Right cardiac atrium (tissue), 5 donors: ENCODE measurements around the gene TMEM79. TPM values are rescaled to one million over a fixed set of nuclear protein-coding genes. Genes with fewer than 3 reads are reported as not detected.
A peak's percentile ranks its signal among the peaks of the same experiment; 100 is the strongest.

ENCODE experiments used
- ATAC-seq, 2 donors: fragments of 200-7000 bp; cut with Tn5 transposase; one replicate each; pipeline versions ENCODE4 v1.8.0 to v1.9.1; 2020; ENCODE audit warnings: moderate library complexity in 2 of 2, mild to moderate bottlenecking in 1 of 2
- DNase-seq, 3 donors: peaks; one replicate each; pipeline ENCODE4 v3.0.0-alpha.2; 2020
- H3K27ac ChIP-seq: one replicate; pipeline ENCODE4 v1.5.1; 2013; ENCODE audit warnings: mild to moderate bottlenecking, low read length, control low read depth, moderate library complexity
- H3K27me3 ChIP-seq: one replicate; pipeline ENCODE4 v1.6.1; 2013; ENCODE audit not compliant: control insufficient read depth, insufficient read depth
- H3K4me1 ChIP-seq: one replicate; pipeline ENCODE4 v1.6.1; 2013; ENCODE audit warnings: low read length; ENCODE audit not compliant: control insufficient read depth, insufficient read depth
- H3K4me3 ChIP-seq: one replicate; pipeline ENCODE4 v1.5.1; 2013; ENCODE audit warnings: low read length, control low read depth
- H3K9me3 ChIP-seq: one replicate; pipeline ENCODE4 v1.6.1; 2013; ENCODE audit warnings: low read length; ENCODE audit not compliant: control insufficient read depth
- whole genome bisulfite sequencing: extraction: QIAGEN DNeasy Blood & Tissue Kit; methylation state at CpG from one replicate; pipeline ENCODE4 v1.1.7; 2013; 5-methylcytosine and 5-hydroxymethylcytosine counted together
- intact Hi-C, 4 donors: fragments of 100-400 bp; cut with DNase I; formaldehyde crosslinking; loops; one replicate each; pipeline versions ENCODE4 v1.11.0 to v1.14.0; 2022 to 2023
- long read RNA-seq, 4 donors: library from polyadenylated mRNA; unstranded; transcript quantifications; one replicate each; pipeline ENCODE4 v2.0.0, GENCODE V29; 2020 to 2021
- polyA plus RNA-seq: library from polyadenylated mRNA; stranded (reverse); fragments of 200-250 nt; gene quantifications from one replicate; pipeline ENCODE4 v1.2.3, GENCODE V29; 2013
- total RNA-seq, 4 donors: library from RNA; stranded (reverse); fragmentation: NEBNext Ultra II Directional; extraction: Animal tissue kit (Norgen Biotek cat#: 25700); gene quantifications; one replicate each; pipeline ENCODE4 v1.2.1, GENCODE V29; 2021
- donor health status: healthy with polysubstance abuse.
- donor health status: DM: no; HTN: yes; CAD: no.
- donor health status: DM: no; HTN: no; CAD: no.
- donor health status: DM: no; HTN: yes; CAD: no; lungs with severe emphysema.
- donor health status: DM: yes; HTN: yes; CAD: no.

TMEM79 gene
- total RNA-seq (1 to 10 TPM in 3 of 4 donors, under 1 TPM in 1; 0.95 to 2.4 (median 1.9) TPM), polyA plus RNA-seq (1.9 TPM)
- long read RNA-seq, donor 1, transcript TMEM79-201 (4 exons, 2,191 nt): major isoform, 5 of 6 reads
- long read RNA-seq, donor 1, partial matches to known transcripts: 1 of 6 reads
- long read RNA-seq, donor 1, other reads (novel, unspliced or antisense): 0 of 6 reads
- long read RNA-seq, donor 2, partial matches to known transcripts: 0 of 1 reads
- long read RNA-seq, donor 2, other reads (novel, unspliced or antisense): 0 of 1 reads
- long read RNA-seq, donor 3, transcript TMEM79-201 (4 exons, 2,191 nt): major isoform, 7 of 11 reads
- long read RNA-seq, donor 3, partial matches to known transcripts: 3 of 11 reads
- long read RNA-seq, donor 3, other reads (novel, unspliced or antisense): 1 of 11 reads
- long read RNA-seq, donor 4: 0 reads

- Histone ChIP-seq H3K4me1 (peaks cover 16% of the 10 kb centered on the region), H3K27me3 (no peaks in the 10 kb centered on the region), H3K27ac (no peak within 1 kb of the TSS), H3K9me3 (no peaks in the 10 kb centered on the region), H3K4me3 (peak within 1 kb of the TSS; percentile 74)
- no peak for DNase-seq
- intact Hi-C loops: no loop called here
- 90% methylated on average over 7 of the region's 7 CpGs for WGBS
- no peak for ATAC-seq
These were observed at the start of gene TMEM79 for GRCh38 chr1:156284112-156284511. Gene TMEM79, plus strand, starts transcription at chr1:156284325. Its CDS starts 902 bp downstream, at chr1:156285227.

- ATAC-seq (no peak), DNase-seq (no peak)
- WGBS: 96% methylated on average over 12 of the region's 12 CpGs
- intact Hi-C loops: no loop called here
- H3K4me3 ChIP-seq: no peak overlapping the region
- H3K27me3 ChIP-seq: no peaks in the 10 kb centered on the region
- H3K27ac ChIP-seq: no peak overlapping the region
- no peaks in the 10 kb centered on the region for H3K4me1 ChIP-seq
- H3K9me3 ChIP-seq: no peaks in the 10 kb centered on the region
These were observed 48.0 kb upstream of the TMEM79 start for GRCh38 chr1:156236164-156236563.

GRCh38 chr1:156238248-156238647, 45.9 kb upstream of the TMEM79 start:
- DNase-seq (no peak), ATAC-seq (no peak)
- Histone ChIP-seq H3K27ac (no peak overlapping the region), H3K9me3 (no peaks in the 10 kb centered on the region), H3K4me1 (no peaks in the 10 kb centered on the region), H3K27me3 (no peaks in the 10 kb centered on the region), H3K4me3 (no peak overlapping the region)
- intact Hi-C loops: no loop called here
- WGBS: 91% methylated on average over 5 of the region's 5 CpGs

- WGBS: 70% methylated on average over 15 of the region's 15 CpGs
- no peak for DNase-seq
- peaks cover 5% of the 10 kb centered on the region for H3K4me1 ChIP-seq
- no peak for ATAC-seq
- intact Hi-C loops: no loop called here
- H3K27me3 ChIP-seq: no peaks in the 10 kb centered on the region
- no peaks in the 10 kb centered on the region for H3K9me3 ChIP-seq
- H3K4me3 ChIP-seq: no peak overlapping the region
- H3K27ac ChIP-seq: no peak overlapping the region
These were observed 42.8 kb upstream of the TMEM79 start for GRCh38 chr1:156241311-156241811.

GRCh38 chr1:156241926-156242325, 42.2 kb upstream of the TMEM79 start, which contains the start of gene BGLAP:
Gene BGLAP, plus strand, starts transcription at chr1:156242184. Its CDS starts 48 bp downstream, at chr1:156242232.
- ATAC-seq: no peak

GRCh38 chr1:156242738-156243137, 41.4 kb upstream of the TMEM79 start:
- Histone ChIP-seq H3K27ac (no peak overlapping the region), H3K9me3 (no peaks in the 10 kb centered on the region), H3K4me3 (no peak overlapping the region), H3K27me3 (no peaks in the 10 kb centered on the region), H3K4me1 (peaks cover 5% of the 10 kb centered on the region)
- ATAC-seq (no peak), DNase-seq (no peak)
- 73% methylated on average over 10 of the region's 10 CpGs for WGBS
- intact Hi-C loops: no loop called here

More at GRCh38 chr1:156241926-156242325, 42.2 kb upstream of the TMEM79 start, which contains the start of gene BGLAP:
- Histone ChIP-seq H3K4me1 (peaks cover 5% of the 10 kb centered on the region), H3K27ac (no peak within 1 kb of the TSS), H3K4me3 (no peak within 1 kb of the TSS), H3K9me3 (no peaks in the 10 kb centered on the region), H3K27me3 (no peaks in the 10 kb centered on the region)
- no peak for DNase-seq
- WGBS: 82% methylated on average over 14 of the region's 14 CpGs
- intact Hi-C loops: no loop called here

GRCh38 chr1:156244126-156244525, 40.0 kb upstream of the TMEM79 start:
- no peak overlapping the region for H3K27ac ChIP-seq
- H3K4me1 ChIP-seq: peaks cover 5% of the 10 kb centered on the region
- intact Hi-C loops: no loop called here
- no peaks in the 10 kb centered on the region for H3K27me3 ChIP-seq
- no peaks in the 10 kb centered on the region for H3K9me3 ChIP-seq
- WGBS: 87% methylated on average over 2 of the region's 2 CpGs
- no peak for ATAC-seq
- no peak overlapping the region for H3K4me3 ChIP-seq
- no peak for DNase-seq

GRCh38 chr1:156244712-156245111, 39.4 kb upstream of the TMEM79 start:
- H3K27ac ChIP-seq: no peak overlapping the region
- WGBS: 89% methylated on average over 17 of the region's 17 CpGs
- intact Hi-C loops: no loop called here
- H3K9me3 ChIP-seq: no peaks in the 10 kb centered on the region
- H3K27me3 ChIP-seq: no peaks in the 10 kb centered on the region
- ATAC-seq: no peak
- H3K4me3 ChIP-seq: no peak overlapping the region
- peaks cover 5% of the 10 kb centered on the region for H3K4me1 ChIP-seq
- DNase-seq: no peak

GRCh38 chr1:156245451-156246232, 38.5 kb upstream of the TMEM79 start:
- DNase-seq: peak in 2 of 3 donors; percentile 62 to 70
- WGBS: 5% methylated on average over 69 of the region's 69 CpGs
- intact Hi-C loops: no loop called here
- Histone ChIP-seq H3K4me3 (no peak overlapping the region), H3K27ac (no peak overlapping the region), H3K27me3 (no peaks in the 10 kb centered on the region), H3K9me3 (no peaks in the 10 kb centered on the region), H3K4me1 (peaks cover 5% of the 10 kb centered on the region)
- ATAC-seq: peak; percentile 1 to 3

- peaks cover 5% of the 10 kb centered on the region for H3K4me1 ChIP-seq
- WGBS: 55% methylated on average over 10 of the region's 10 CpGs
- no peak overlapping the region for H3K27ac ChIP-seq
These were observed 37.8 kb upstream of the TMEM79 start for GRCh38 chr1:156246241-156246780.

More at GRCh38 chr1:156246241-156246780, 37.8 kb upstream of the TMEM79 start:
- intact Hi-C loops: no loop called here
- Histone ChIP-seq H3K9me3 (no peaks in the 10 kb centered on the region), H3K27me3 (no peaks in the 10 kb centered on the region), H3K4me3 (no peak overlapping the region)
- DNase-seq (no peak), ATAC-seq (no peak)
